22Rv1 (cell line): ENCODE results near the gene PTCHD1.

ENCODE experiments used
- CTCF ChIP-seq: fragments of 450-650 bp; IDR thresholded peaks from 2 replicates; pipeline ENCODE4 v1.5.1; 2017; ENCODE audit warnings: mild to moderate bottlenecking
- ZFX ChIP-seq: fragments of 450-650 bp; IDR thresholded peaks from 2 replicates; pipeline ENCODE4 v1.6.1; 2017; ENCODE audit warnings: antibody characterized with exemption, borderline replicate concordance

GRCh38 chrX:23356189-23356588, 21.5 kb downstream of the PTCHD1 start:
- TF ChIP-seq CTCF (no peak), ZFX (no peak)
